HAP-1 (cell line): ENCODE measurements around the gene CEMIP.

ENCODE experiments used
- DNase-seq, 2 experiments: peaks; one replicate each; pipeline ENCODE4 v3.0.0-alpha.2; 2016 to 2020; ENCODE audit warnings: low spot score in 2 of 2
- H3K27me3 ChIP-seq: fragments of 250-450 bp; sonication (Bioruptor Pico); 2 replicates; pipeline ENCODE4 v1.5.1; 2020; ENCODE audit warnings: low read depth, mild to moderate bottlenecking, moderate library complexity
- H3K36me3 ChIP-seq: fragments of 250-450 bp; sonication (Bioruptor Pico); replicated peaks from 2 replicates; pipeline ENCODE4 v1.5.1; 2020; ENCODE audit warnings: mild to moderate bottlenecking
- H3K4me1 ChIP-seq: fragments of 250-450 bp; sonication (Bioruptor Pico); 2 replicates; pipeline ENCODE4 v1.5.1; 2020; ENCODE audit warnings: mild to moderate bottlenecking
- H3K4me3 ChIP-seq: fragments of 250-450 bp; sonication (Bioruptor Pico); 2 replicates; pipeline ENCODE4 v1.5.1; 2020; ENCODE audit warnings: mild to moderate bottlenecking, moderate library complexity
- H3K9me3 ChIP-seq: fragments of 250-450 bp; sonication (Bioruptor Pico); 2 replicates; pipeline ENCODE4 v1.5.1; 2020; ENCODE audit warnings: mild to moderate bottlenecking, moderate library complexity
- in situ Hi-C: fragments of 300-500 bp; cut with MboI; formaldehyde crosslinking; loops from 3 replicates; pipeline ENCODE4 v1.14.3; 2020; ENCODE audit warnings: low sequenced_read_pairs, inconsistent platforms, mixed read lengths

The CEMIP gene

GRCh38 chr15:80916056-80916455, 136.9 kb downstream of the CEMIP start:
- Histone ChIP-seq H3K9me3 (no peaks in the 10 kb centered on the region), H3K4me1 (no peaks in the 10 kb centered on the region), H3K27me3 (peaks cover 17% of the 10 kb centered on the region), H3K36me3 (no peaks in the 10 kb centered on the region), H3K4me3 (no peak overlapping the region)
- DNase-seq = no peak
- in situ Hi-C loops = no loop called here

- Histone ChIP-seq H3K9me3 (no peaks in the 10 kb centered on the region), H3K4me1 (no peaks in the 10 kb centered on the region), H3K4me3 (no peak overlapping the region), H3K36me3 (no peaks in the 10 kb centered on the region), H3K27me3 (peaks cover 17% of the 10 kb centered on the region)
- in situ Hi-C loops = no loop called here
- DNase-seq = no peak
Observed at GRCh38 chr15:80918196-80918783, 139.1 kb downstream of the CEMIP start.

GRCh38 chr15:80920271-80920699, 141.1 kb downstream of the CEMIP start:
- Histone ChIP-seq H3K4me3 (no peak overlapping the region), H3K36me3 (no peaks in the 10 kb centered on the region), H3K9me3 (no peaks in the 10 kb centered on the region), H3K27me3 (peaks cover 11% of the 10 kb centered on the region), H3K4me1 (no peaks in the 10 kb centered on the region)
- no peak for DNase-seq
- in situ Hi-C loops = no loop called here

- H3K4me1 ChIP-seq = no peaks in the 10 kb centered on the region
- DNase-seq = no peak
- H3K9me3 ChIP-seq = no peaks in the 10 kb centered on the region
- in situ Hi-C loops = no loop called here
- no peak overlapping the region for H3K4me3 ChIP-seq
- H3K36me3 ChIP-seq = no peaks in the 10 kb centered on the region
- peaks cover 3% of the 10 kb centered on the region; the same call in 1 of the 2 replicates for H3K27me3 ChIP-seq
Observed at GRCh38 chr15:80921736-80922410, 142.7 kb downstream of the CEMIP start.

- Histone ChIP-seq H3K4me1 (no peaks in the 10 kb centered on the region), H3K27me3 (no peaks in the 10 kb centered on the region; the same call in 1 of the 2 replicates), H3K4me3 (no peak overlapping the region), H3K9me3 (no peaks in the 10 kb centered on the region), H3K36me3 (no peaks in the 10 kb centered on the region)
- in situ Hi-C loops = no loop called here
- DNase-seq = no peak
Observed at GRCh38 chr15:80923668-80924067, 144.5 kb downstream of the CEMIP start.

- Histone ChIP-seq H3K36me3 (no peaks in the 10 kb centered on the region), H3K4me3 (no peak overlapping the region), H3K9me3 (no peaks in the 10 kb centered on the region), H3K27me3 (no peaks in the 10 kb centered on the region; the same call in 1 of the 2 replicates), H3K4me1 (no peaks in the 10 kb centered on the region)
- no peak for DNase-seq
- in situ Hi-C loops = no loop called here
Observed at GRCh38 chr15:80924278-80924677, 145.1 kb downstream of the CEMIP start.

GRCh38 chr15:80925597-80926059, 146.5 kb downstream of the CEMIP start:
- no peak overlapping the region for H3K4me3 ChIP-seq
- H3K27me3 ChIP-seq = no peaks in the 10 kb centered on the region
- H3K4me1 ChIP-seq = no peaks in the 10 kb centered on the region
- in situ Hi-C loops = no loop called here
- no peaks in the 10 kb centered on the region for H3K9me3 ChIP-seq
- DNase-seq = no peak
- no peaks in the 10 kb centered on the region for H3K36me3 ChIP-seq

GRCh38 chr15:80926126-80926525, 147.0 kb downstream of the CEMIP start:
- H3K9me3 ChIP-seq = no peaks in the 10 kb centered on the region
- DNase-seq = no peak
- in situ Hi-C loops = no loop called here

GRCh38 chr15:80929225-80929624, 150.1 kb downstream of the CEMIP start:
- H3K27me3 ChIP-seq = no peaks in the 10 kb centered on the region
- no peaks in the 10 kb centered on the region for H3K9me3 ChIP-seq
- H3K36me3 ChIP-seq = no peaks in the 10 kb centered on the region
- H3K4me3 ChIP-seq = no peak overlapping the region
- H3K4me1 ChIP-seq = no peaks in the 10 kb centered on the region
- no peak for DNase-seq
- in situ Hi-C loops = no loop called here

More at GRCh38 chr15:80926126-80926525, 147.0 kb downstream of the CEMIP start:
- Histone ChIP-seq H3K36me3 (no peaks in the 10 kb centered on the region), H3K27me3 (no peaks in the 10 kb centered on the region), H3K4me1 (no peaks in the 10 kb centered on the region), H3K4me3 (no peak overlapping the region)

GRCh38 chr15:80929689-80930088, 150.5 kb downstream of the CEMIP start:
- Histone ChIP-seq H3K4me3 (no peak overlapping the region), H3K27me3 (no peaks in the 10 kb centered on the region), H3K9me3 (no peaks in the 10 kb centered on the region), H3K36me3 (no peaks in the 10 kb centered on the region), H3K4me1 (no peaks in the 10 kb centered on the region)
- in situ Hi-C loops = no loop called here
- DNase-seq = no peak

- H3K36me3 ChIP-seq = no peaks in the 10 kb centered on the region
- H3K9me3 ChIP-seq = no peaks in the 10 kb centered on the region
- H3K27me3 ChIP-seq = no peaks in the 10 kb centered on the region
- in situ Hi-C loops = no loop called here
- H3K4me3 ChIP-seq = no peak overlapping the region
- H3K4me1 ChIP-seq = no peaks in the 10 kb centered on the region
- no peak for DNase-seq
Observed at GRCh38 chr15:80931191-80931590, 152.0 kb downstream of the CEMIP start.

GRCh38 chr15:80931721-80932512, 152.7 kb downstream of the CEMIP start:
- in situ Hi-C loops = no loop called here
- Histone ChIP-seq H3K4me1 (no peaks in the 10 kb centered on the region), H3K27me3 (no peaks in the 10 kb centered on the region), H3K36me3 (no peaks in the 10 kb centered on the region), H3K9me3 (no peaks in the 10 kb centered on the region), H3K4me3 (no peak overlapping the region)
- DNase-seq = no peak

GRCh38 chr15:80932513-80932815, 153.3 kb downstream of the CEMIP start:
- DNase-seq = no peak
- no peaks in the 10 kb centered on the region for H3K36me3 ChIP-seq
- no peaks in the 10 kb centered on the region for H3K4me1 ChIP-seq
- H3K9me3 ChIP-seq = no peaks in the 10 kb centered on the region
- H3K4me3 ChIP-seq = no peak overlapping the region
- in situ Hi-C loops = no loop called here
- H3K27me3 ChIP-seq = no peaks in the 10 kb centered on the region

GRCh38 chr15:80932989-80933388, 153.8 kb downstream of the CEMIP start:
- H3K27me3 ChIP-seq = no peaks in the 10 kb centered on the region
- no peak overlapping the region for H3K4me3 ChIP-seq
- no peak for DNase-seq
- no peaks in the 10 kb centered on the region for H3K4me1 ChIP-seq
- no peaks in the 10 kb centered on the region for H3K36me3 ChIP-seq
- H3K9me3 ChIP-seq = no peaks in the 10 kb centered on the region
- in situ Hi-C loops = no loop called here
